AG08396 (cell line): ENCODE measurements around the gene ABCA4.

Source experiments
- DNase-seq: peaks from one replicate; pipeline ENCODE4 v3.0.0; 2012; ENCODE audit warnings: low spot score, mixed read lengths

The ABCA4 gene

DNA sequence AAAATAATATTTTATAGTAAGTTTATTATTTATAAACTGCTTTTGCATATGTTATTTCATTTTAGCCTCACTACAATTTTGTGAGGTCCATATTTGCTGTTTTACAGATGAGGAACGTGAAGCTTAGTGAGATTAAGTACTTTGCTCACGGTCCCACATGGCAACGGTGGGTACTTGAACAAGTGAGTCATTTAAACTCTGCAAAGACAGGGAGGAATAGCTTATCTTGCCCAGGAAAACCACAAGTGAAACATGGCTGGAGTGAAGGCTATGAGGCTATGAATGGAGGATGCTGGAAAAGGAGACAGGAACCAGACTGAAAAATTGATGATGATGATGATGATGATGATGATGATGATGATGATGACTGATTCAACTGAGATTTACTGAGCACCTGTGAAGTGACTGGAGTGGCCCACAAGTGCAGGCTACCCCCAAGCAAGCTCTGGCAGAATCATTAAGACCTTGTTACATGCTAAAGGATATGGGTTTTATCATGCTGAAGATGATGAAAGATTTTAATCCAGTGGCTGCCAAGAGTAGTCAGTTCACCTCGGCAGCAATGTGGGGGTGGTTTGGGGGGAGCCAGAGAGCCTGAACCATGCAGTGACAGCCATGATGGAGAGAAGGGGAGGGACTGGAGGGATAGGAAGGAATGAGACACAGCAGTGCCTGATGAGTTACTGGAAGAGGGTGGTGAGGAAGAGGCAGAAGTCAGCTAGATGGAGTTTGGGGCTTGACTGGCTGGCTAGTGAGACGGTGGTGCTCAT lies 1.4 kb upstream of the ABCA4 start:
- no peak for DNase-seq

DNA sequence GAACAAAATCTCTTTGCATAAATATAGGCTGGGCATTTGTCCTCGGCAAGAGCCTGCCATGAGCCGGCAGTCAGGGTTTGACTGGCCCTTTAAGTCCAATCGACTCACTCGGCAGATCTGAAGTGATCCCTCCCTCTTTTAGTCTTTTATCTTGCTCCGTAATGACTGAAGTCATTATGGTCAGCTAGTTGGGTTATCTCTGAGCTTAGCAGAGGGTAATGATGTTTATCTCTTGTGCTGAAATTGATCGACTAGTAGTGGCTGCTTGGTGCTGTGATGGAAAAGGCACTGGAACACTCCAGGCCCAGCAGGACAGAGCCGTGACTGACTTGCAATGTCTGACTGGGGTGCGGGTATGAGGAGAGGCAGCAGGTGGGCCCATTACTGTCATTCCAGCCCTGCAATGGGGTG lies 468 bp upstream of the ABCA4 start:
- no peak for DNase-seq

DNA sequence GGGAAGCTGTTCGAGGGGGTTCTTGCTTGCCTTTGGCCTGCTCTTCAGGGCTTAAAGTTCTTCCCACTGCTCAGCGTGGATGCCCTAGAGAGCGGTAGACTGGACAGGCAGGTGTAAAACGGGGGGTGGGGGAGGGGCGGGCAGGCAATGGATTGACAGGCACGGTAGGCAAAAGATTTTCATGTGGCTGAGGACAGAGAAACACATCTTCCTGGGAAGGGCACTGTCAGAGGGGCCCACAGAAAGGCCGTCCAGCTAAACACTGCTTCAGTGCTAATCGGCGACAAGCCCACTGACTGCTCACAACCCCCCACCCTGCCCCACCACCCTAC lies 412 bp downstream of the ABCA4 start:
- DNase-seq, result no peak

DNA sequence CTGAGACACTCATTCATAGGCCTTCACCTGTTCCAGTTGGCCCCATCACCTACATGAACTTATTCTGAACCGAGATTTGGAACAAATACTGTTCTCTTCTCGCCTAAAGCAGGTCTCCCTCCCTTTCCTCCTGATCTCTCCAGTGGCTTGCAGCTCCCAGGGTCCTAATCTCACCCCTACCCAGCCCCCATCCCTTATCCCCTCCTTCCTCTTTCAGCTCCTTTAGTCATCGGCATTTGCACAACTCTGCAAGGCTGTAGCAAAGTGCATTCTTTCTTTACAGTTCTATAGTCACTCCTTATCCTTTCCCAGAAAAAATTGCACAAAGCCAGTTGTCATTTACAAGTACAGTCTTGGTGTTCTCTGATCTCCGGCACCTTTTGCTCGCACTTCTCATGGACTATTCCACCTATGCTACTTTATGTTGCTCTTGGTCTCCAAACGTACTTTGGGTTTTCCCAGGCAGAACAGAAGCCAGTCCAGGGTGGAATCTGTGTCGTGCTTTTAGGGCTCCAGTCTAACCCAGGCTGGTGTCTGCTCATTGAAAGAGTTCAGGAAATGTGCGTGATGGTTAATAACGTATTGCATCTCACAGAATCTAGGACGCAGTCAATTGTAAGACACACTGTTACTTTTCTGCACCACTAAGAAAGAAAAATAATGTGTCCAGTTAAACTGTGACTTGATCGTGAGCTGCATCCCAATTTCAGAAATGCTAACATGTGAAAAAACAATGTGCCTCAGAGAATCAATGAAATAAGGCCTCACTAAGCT lies 965 bp downstream of the ABCA4 start:
- DNase-seq, result no peak

- no peak for DNase-seq
Measured at GRCh38 chr1:94119306-94119705, 1.6 kb downstream of the ABCA4 start.

- no peak for DNase-seq
Measured at GRCh38 chr1:94118471-94118870, 2.5 kb downstream of the ABCA4 start.

GRCh38 chr1:94118013-94118412 lies 2.9 kb downstream of the ABCA4 start:
- no peak for DNase-seq

GRCh38 chr1:94117259-94117851 lies 3.6 kb downstream of the ABCA4 start:
- DNase-seq, result no peak

DNA sequence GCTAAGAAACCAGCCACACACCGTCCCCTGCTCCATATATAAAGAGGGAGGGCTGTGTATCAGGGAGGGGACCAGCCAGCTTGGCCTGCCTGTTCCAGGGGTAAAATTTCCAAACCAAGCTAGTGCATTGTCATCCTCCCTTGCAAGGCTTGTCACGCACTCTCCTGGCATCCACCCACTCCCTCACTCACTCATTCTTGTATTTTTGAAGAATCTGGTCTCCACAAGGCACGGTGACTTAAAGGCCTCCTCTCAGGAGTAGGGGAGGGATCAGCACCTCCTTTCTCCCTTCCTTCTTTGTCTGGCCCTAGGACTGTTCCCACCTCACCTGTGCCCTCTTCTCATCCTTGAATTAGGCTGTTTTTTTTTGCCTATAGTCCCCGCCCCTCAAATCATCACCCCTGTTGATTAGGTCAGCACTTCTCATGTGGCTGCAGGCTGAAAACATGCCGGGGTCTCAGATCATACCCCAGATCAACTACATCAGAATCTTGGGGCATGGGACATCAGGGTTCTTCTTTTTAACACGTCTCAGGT lies 5.0 kb downstream of the ABCA4 start:
- DNase-seq, result no peak

DNA sequence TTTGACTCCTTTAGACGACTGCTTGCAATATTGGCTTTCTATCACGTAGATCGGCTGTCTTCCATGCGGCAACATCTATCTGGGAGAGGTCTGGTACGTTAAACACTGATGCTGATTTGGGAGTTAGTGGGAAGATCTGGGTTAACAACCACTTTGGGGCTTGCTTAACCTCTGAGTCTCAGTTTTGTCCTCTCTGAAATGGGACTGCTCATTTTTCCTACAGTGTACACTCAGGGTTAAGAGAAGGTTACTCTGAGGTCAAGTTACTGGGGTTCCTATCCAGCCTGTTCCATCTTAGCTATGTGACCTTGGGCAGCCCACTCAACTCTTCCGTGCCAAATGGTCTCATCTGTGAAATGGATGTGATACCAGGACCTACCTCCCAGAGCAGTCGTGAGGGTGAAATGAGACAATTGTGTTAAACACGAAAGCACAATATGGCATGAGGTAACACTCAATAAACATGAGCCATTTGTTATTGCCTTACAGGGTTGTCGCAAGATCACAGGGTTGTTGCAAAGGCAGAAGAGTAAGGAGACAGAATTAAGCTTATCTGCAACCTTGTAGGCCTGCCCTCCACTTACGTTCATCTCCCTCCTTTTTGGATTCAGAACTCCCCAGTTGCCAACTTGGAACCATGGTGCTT lies 5.6 kb downstream of the ABCA4 start:
- DNase-seq, result no peak

GRCh38 chr1:94113589-94114226 lies 7.2 kb downstream of the ABCA4 start:
- no peak for DNase-seq

- no peak for DNase-seq
Measured at GRCh38 chr1:94111879-94112278, 9.1 kb downstream of the ABCA4 start.

GRCh38 chr1:94110946-94111740 lies 9.8 kb downstream of the ABCA4 start:
- DNase-seq, result no peak

DNA sequence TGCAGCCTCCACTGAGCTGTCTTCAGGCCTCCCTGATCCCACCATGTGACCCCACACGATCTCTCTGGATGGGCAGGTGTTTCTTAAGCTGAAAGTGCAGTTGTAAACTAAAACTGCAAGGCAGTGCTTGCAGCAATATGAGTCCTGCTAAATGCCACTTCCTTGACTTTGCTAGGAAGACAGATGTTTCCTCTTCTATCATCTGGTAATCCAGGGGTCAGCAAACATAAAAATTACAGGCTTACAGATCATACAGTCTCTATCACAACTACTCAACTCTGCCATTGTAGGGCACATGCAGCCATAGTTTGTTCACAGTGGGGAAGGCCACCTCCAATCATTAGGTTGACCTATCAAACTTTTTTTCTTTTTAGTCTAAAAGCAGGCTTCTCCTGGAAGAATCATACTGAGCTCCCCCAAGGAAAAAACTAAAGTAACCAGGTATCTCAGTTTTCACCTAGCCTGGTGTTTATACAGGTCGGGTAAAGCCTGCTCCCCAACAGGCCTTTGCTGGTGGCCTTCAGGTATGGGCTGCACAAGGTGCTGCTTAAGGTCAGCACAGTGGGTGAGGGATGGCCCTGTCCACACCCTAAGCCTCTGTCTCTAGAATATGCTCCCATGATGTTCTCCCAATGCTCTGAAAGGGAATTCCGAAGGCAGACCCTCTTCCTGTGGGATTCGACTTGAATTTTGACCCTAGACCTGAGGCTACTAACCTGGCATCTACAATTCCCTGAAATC lies 10.8 kb downstream of the ABCA4 start:
- no peak for DNase-seq

GRCh38 chr1:94109478-94109877 lies 11.5 kb downstream of the ABCA4 start:
- no peak for DNase-seq

DNA sequence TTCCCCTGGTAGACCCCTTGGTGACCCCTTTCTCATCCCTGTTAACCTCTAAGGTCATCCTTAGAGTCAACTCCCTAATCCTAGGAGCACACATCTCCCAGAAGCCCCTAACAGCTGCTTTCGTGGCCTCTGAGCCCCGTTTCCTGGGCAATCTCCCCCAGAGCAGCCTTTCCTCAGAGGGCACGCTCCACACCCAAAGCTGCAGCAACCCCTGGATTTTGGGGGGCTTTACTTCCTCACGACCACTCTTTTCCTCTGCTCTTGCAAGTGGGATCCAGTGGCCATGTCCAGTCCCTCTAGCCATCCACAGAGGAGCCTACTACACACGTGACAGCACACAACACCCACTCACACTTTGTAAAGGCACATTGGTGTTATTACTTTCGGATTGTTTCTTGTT lies 13.8 kb downstream of the ABCA4 start:
- DNase-seq, result no peak

- no peak for DNase-seq
Measured at GRCh38 chr1:94106716-94107115, 14.2 kb downstream of the ABCA4 start.

- DNase-seq, result no peak
Measured at GRCh38 chr1:94105957-94106529, 14.9 kb downstream of the ABCA4 start.

- DNase-seq, result no peak
Measured at GRCh38 chr1:94105581-94105952, 15.4 kb downstream of the ABCA4 start.
